Peyer's patch (tissue), 4 donors: ENCODE data around the gene NXPH1. TPM values are rescaled to one million over a fixed set of nuclear protein-coding genes. Genes with fewer than 3 reads are reported as not detected.

Source experiments
- DNase-seq, 3 donors: peaks; one replicate each; pipeline ENCODE4 v3.0.0-alpha.2; 2017 to 2019
- H3K27ac ChIP-seq, 4 donors: fragments of 200-600 bp; sonication (generic); one replicate each; pipeline ENCODE4 v1.5.1; 2016 to 2019
- H3K27me3 ChIP-seq, 2 donors: fragments of 200-600 bp; sonication (generic); one replicate each; pipeline ENCODE4 v1.5.1; 2019
- H3K36me3 ChIP-seq, 3 donors: fragments of 200-600 bp; sonication (generic); one replicate each; pipeline ENCODE4 v1.5.1; 2016 to 2019
- H3K4me1 ChIP-seq, 4 donors: fragments of 200-600 bp; sonication (generic); one replicate each; pipeline ENCODE4 v1.5.1; 2016 to 2019
- H3K4me3 ChIP-seq, 4 donors: fragments of 200-600 bp; sonication (generic); 1 replicate in 3 of 4; 2 replicates in 1 of 4; pipeline ENCODE4 v1.5.1; 2016 to 2019; ENCODE audit warnings: mild to moderate bottlenecking in 1 of 4
- H3K9me3 ChIP-seq, 4 donors: fragments of 200-600 bp; sonication (generic); one replicate each; pipeline ENCODE4 v1.5.1; 2016 to 2019; ENCODE audit warnings: mild to moderate bottlenecking in 1 of 4
- POLR2A ChIP-seq, 2 donors: fragments of 450-650 bp; IDR thresholded peaks; one replicate each; pipeline ENCODE4 v1.5.1; 2017; ENCODE audit warnings: antibody characterized with exemption in 2 of 2, mild to moderate bottlenecking in 2 of 2, moderate library complexity in 2 of 2
- total RNA-seq, 4 donors: library from RNA; depleted of rRNA; stranded (reverse); fragments of >200 nt; gene quantifications; one replicate each; pipeline ENCODE4 v1.1.0, GENCODE V29; 2016
- TF ChIP-seq, protein P1 (sequence below), 6 experiments: fragments of 450-650 bp in 4 of 6; fragments of 200-600 bp in 2 of 6; sonication (generic) in 1 of 6; IDR thresholded peaks; one replicate each; pipeline ENCODE4 v1.5.1; 2017 to 2019; ENCODE audit warnings: antibody characterized with exemption in 6 of 6, mild to moderate bottlenecking in 3 of 6, moderate library complexity in 1 of 6

Gene NXPH1
- total RNA-seq, 4 donors from 2014 or later, result not detected

DNA sequence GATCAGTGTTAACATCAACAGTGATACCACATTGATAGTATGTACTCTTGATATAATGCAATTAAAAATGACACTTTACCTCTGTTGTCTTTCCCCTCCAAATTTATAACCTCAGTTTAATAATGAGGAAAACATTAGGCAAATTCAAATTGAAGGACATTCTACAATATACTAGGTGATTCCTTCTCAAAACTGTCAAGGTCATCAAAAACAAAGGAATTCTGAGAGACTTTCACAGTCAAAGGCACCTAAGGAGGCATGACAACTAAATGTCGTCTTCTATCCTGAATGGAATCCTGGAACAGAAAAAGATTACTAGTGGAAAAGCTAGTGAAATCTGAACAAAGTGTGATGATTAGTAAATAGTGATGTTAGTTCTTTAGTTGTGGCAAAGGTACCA, 22.3 kb upstream of the NXPH1 start:
- no peak for DNase-seq
- H3K9me3 ChIP-seq, result no peaks in the 10 kb centered on the region
- H3K4me3 ChIP-seq, result no peak overlapping the region
- TF ChIP-seq, protein P1, sequence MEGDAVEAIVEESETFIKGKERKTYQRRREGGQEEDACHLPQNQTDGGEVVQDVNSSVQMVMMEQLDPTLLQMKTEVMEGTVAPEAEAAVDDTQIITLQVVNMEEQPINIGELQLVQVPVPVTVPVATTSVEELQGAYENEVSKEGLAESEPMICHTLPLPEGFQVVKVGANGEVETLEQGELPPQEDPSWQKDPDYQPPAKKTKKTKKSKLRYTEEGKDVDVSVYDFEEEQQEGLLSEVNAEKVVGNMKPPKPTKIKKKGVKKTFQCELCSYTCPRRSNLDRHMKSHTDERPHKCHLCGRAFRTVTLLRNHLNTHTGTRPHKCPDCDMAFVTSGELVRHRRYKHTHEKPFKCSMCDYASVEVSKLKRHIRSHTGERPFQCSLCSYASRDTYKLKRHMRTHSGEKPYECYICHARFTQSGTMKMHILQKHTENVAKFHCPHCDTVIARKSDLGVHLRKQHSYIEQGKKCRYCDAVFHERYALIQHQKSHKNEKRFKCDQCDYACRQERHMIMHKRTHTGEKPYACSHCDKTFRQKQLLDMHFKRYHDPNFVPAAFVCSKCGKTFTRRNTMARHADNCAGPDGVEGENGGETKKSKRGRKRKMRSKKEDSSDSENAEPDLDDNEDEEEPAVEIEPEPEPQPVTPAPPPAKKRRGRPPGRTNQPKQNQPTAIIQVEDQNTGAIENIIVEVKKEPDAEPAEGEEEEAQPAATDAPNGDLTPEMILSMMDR (IDR thresholded peaks at IDR 0.05), result no peak
- no peak for TF ChIP-seq POLR2A (IDR thresholded peaks at IDR 0.05)
- H3K27me3 ChIP-seq, result no peaks in the 10 kb centered on the region
- no peak overlapping the region for H3K27ac ChIP-seq
- no peaks in the 10 kb centered on the region for H3K36me3 ChIP-seq
- no peaks in the 10 kb centered on the region for H3K4me1 ChIP-seq

DNA sequence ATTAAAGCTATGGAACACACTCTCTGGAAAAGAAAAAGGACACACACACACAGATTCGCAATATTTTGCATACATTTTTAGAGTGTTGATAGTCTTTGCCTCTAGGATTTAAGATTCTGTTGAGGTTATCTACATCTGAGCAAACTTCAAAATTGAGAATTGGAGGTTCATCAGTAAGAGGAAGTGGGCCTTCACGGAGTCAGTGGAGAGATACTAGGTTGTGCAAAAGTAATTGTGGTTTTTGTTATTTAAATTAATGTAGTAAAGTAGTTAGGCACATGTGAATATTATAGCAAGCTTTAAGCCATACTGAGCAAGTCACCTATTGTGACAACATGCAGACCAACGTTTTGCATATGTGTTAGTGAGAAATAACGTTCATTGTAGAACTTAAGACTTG, 19.8 kb upstream of the NXPH1 start:
- Histone ChIP-seq H3K36me3 (no peaks in the 10 kb centered on the region), H3K27me3 (no peaks in the 10 kb centered on the region), H3K4me3 (no peak overlapping the region), H3K4me1 (no peaks in the 10 kb centered on the region), H3K27ac (no peak overlapping the region), H3K9me3 (no peaks in the 10 kb centered on the region)
- TF ChIP-seq, protein P1 (IDR thresholded peaks at IDR 0.05), result no peak
- no peak for TF ChIP-seq POLR2A (IDR thresholded peaks at IDR 0.05)
- DNase-seq, result no peak

DNA sequence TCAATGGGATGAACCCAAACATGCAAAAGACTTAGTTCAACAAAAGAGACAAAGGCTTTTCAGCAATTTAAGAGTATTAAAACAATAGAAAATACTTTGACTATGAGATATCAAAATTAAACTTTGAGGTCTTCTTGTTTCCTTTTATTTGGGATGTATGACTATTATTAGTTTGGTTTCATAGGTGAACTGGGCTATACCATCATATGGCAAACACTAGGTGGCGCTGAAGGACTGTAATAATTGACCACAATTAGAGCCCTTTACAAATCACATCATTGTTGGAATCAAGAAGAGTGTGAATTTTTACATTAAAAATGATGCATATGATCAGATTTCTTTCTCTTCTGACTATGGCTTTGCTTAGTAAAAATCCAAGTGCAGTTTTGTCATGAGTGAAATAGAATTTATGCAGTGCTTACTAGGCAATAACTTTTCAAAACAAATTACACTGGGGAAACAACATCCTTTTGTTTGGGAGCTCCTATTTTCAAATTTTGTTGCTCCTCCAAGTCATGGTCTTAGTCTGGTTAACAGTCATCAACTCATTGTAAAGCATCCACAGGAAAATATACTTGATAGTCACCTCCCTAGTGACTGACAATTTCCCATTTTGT, 14.7 kb upstream of the NXPH1 start:
- Histone ChIP-seq H3K4me1 (no peaks in the 10 kb centered on the region), H3K4me3 (no peak overlapping the region), H3K27me3 (no peaks in the 10 kb centered on the region), H3K9me3 (no peaks in the 10 kb centered on the region), H3K27ac (no peak overlapping the region), H3K36me3 (no peaks in the 10 kb centered on the region)
- DNase-seq, result peak in 2 of 3 donors; percentile 41 to 78
- TF ChIP-seq, protein P1 (IDR thresholded peaks at IDR 0.05), result peak; percentile 34 to 72 (median 61)
- no peak for TF ChIP-seq POLR2A (IDR thresholded peaks at IDR 0.05)

DNA sequence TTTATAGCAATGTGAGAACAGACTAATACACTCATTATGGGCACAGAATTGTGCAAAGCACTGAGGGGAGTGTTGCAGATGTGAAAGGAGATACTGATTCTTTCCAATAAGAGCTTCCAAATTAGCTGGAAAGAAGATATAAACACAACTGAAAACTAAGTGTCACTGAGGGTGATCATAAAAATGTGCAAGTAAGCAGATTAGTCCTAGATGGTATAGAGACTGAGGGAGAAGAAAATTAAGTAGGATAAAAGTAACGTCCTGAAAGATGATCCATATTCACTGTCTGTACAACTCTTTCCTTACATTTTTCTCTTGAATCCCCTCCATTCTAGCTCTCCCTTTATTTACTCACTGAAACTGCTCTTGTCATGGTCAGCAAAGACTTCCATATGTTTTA, 11.2 kb upstream of the NXPH1 start:
- H3K4me3 ChIP-seq, result no peak overlapping the region
- no peaks in the 10 kb centered on the region for H3K4me1 ChIP-seq
- no peaks in the 10 kb centered on the region for H3K27me3 ChIP-seq
- no peak overlapping the region for H3K27ac ChIP-seq
- DNase-seq, result no peak
- TF ChIP-seq, protein P1 (IDR thresholded peaks at IDR 0.05), result no peak
- no peak for TF ChIP-seq POLR2A (IDR thresholded peaks at IDR 0.05)
- H3K36me3 ChIP-seq, result no peaks in the 10 kb centered on the region
- no peaks in the 10 kb centered on the region for H3K9me3 ChIP-seq

DNA sequence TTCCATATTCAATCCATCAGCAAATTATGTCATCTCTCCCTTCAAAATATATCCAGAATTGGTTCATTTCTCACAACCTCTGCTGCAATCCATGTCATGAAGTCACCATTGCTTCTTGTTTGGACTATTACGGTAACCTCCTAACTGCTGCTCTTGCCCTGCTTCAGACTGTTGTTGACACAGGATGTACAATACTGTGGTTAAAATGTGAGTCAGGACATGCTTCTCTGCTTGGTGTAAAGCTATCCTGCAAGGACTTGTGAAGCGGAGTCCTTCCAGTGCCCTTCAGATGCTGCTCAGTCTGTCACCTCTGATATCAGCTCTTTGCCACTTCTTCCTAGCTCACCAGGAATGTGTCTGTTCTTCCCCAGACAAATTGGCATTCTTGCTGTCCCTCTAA, 10.4 kb upstream of the NXPH1 start:
- Histone ChIP-seq H3K4me1 (no peaks in the 10 kb centered on the region), H3K36me3 (no peaks in the 10 kb centered on the region), H3K4me3 (no peak overlapping the region), H3K27me3 (no peaks in the 10 kb centered on the region), H3K9me3 (no peaks in the 10 kb centered on the region), H3K27ac (no peak overlapping the region)
- no peak for DNase-seq
- TF ChIP-seq, protein P1 (IDR thresholded peaks at IDR 0.05), result no peak
- TF ChIP-seq POLR2A (IDR thresholded peaks at IDR 0.05), result no peak

DNA sequence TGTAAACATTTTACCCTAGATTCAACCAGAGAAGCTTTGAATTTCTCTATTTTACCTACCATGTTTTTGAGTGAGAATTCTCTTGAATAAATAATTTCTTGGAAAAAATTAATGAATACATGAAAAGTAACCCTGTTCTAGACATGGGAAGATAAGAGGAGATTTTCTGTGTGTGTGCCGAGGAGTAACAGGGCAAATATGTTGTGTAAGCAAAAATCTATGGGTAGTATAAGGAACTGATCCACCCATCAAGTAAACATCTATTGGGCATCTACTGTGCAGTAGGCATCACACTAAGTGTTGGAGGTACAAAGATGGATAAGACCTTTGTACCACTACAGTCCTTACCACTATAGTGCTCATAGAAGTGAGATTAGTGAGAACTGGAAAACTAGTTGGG, 8.2 kb upstream of the NXPH1 start:
- H3K4me1 ChIP-seq, result no peaks in the 10 kb centered on the region
- no peaks in the 10 kb centered on the region for H3K9me3 ChIP-seq
- TF ChIP-seq POLR2A (IDR thresholded peaks at IDR 0.05), result no peak
- TF ChIP-seq, protein P1 (IDR thresholded peaks at IDR 0.05), result no peak
- H3K4me3 ChIP-seq, result no peak overlapping the region
- no peak for DNase-seq
- no peaks in the 10 kb centered on the region for H3K36me3 ChIP-seq
- no peaks in the 10 kb centered on the region for H3K27me3 ChIP-seq
- no peak overlapping the region for H3K27ac ChIP-seq
